ENCODE results near the gene CALHM1.
A peak's percentile ranks its signal among the peaks of the same experiment; 100 is the strongest.

CALHM1 gene

DNA sequence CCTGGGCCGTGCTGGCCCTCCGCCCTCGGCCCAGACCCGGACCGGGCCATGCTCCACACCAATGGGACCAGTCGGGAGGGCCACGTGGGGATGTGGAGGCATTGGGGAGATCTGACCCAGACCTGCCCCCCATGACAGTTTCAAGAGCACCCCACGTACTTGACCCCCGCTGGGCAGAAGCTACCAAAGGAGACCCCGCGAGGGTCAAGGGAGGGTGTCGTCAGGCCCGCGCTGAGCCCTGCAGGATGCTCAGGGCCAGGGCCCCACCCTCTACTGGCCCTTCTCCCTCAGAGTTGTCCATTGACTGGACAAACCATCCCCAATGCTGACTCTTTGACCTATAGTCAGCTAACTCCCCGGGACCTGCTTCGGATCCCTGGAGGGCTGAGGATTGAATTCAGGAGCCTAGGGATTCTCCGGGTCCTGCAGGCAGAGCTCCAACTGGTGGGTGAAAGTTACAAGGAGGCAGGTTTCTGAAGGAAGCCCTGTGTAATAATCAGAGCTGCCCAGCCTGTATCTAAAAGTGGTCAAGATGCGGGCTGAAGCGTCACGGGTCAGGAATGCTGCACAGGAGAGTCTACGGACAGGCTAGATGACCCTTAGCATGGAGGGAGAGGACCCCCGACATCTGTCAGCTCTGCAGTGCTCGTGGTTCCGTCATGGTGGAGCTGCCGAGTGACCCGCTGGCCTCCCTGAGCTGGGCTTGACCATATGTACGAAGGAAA lies 6.0 kb downstream of the CALHM1 start:
- no peak for DNase-seq

GRCh38 chr10:103451831-103452505 lies 6.7 kb downstream of the CALHM1 start, which contains the start of gene CALHM2:
CALHM2 (minus strand) TSS chr10:103452370; CDS start chr10:103449941, 2,429 bp downstream.
- peak; percentile 38 for DNase-seq

DNA sequence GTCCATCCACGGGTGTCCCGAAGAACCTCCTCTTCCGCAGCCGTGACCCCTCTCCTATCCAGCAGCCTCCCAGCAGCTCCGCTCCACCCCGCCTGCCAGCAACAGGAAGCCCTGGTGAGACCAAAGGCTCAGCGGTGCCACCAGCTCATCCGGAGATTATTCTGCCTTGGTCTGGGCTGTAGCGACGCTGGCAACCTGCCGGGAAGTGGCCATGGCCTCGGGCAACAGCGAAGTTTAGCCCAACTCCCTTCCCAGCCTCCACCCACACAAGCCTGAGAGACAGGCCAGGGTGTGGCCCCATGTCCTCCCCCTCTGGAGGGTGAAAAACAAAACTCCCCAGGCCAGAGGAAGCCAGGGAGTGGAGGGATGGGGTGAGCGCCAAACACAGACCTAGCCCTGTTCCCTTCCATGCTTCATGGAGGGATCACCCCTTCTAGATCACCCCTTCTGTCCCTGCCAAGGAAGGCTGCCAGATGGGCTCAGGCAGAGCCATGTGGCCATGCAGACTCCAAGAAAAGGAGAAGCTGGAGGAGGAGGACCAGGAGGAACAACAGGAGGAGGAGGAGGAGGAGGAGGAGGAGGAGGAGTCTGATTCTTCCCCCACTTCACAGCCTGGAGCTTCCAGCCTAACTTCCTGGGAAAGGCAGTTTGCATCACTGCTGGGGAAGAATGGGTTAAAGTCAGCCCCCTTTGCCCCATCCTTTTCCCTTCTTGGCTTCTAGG lies 7.4 kb downstream of the CALHM1 start:
- DNase-seq: peak; percentile 54

DNA sequence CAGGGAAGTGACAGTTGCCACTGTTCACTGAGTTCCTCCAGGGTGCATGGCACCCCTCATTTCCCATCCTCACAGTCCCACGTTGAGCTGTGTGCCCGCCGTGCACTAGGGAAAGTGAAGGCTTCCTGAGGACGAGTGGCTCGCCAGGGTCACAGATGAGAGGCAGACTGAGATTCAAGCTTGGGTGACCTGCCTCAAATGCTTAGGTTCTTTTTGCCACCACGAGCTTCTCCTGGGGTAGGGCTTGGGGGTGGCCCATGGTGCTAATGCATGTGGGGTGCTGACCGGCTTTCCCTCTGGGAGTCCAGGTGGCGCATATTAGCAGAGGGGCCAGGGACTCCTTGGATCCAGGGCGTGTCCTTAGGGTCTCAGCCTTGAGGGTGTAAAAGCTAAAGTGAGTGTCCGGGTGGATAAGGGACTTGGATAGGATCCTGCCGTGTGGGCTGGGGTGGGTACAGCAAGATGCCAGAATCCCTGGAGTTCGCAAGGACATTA lies 8.5 kb downstream of the CALHM1 start:
- no peak for DNase-seq

DNA sequence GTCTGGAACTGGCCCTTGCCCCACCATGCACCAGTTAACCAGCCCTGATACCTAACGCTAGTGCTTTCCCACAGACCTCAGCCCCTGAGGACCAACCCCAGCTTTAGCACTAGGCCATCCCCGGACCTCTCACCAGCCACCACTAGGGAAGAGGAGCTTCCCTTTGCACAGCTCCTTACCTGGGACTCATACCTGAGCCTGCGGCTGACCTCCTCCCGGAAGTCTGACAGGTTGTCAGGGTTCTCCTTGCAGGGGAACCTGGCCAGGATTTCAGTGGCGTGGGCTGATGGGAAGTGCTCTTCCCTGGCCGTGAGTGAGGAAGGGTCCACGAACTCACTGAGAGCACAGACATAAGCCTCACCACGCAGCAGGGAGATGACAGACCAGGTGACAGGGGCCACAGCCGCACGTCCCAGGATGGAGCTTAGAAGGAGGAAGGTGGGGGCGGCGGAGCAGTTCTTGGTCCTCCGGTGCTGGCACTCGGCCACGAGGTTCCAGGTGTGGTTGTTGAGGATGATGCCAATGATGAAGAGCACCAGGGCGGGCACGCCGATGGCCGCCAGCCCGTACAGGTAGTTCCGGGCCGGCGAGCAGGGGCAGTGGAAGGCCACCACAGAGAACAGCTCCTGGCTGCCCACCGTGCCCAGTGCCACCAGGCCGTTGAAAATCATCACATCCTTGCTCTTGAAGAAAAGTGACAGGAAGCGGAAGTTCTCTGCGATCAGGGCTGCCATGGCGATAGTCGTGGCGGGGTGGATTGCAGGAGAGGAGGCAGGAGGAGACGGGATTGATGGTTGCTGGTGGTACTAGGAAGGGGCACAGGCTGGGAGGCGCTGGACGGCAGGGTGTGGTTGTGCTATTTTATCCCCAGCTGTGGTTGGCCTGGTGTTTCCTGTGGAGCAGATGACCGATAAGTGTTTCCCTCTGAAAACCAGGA lies 9.2 kb downstream of the CALHM1 start:
- DNase-seq: peak; percentile 30

DNA sequence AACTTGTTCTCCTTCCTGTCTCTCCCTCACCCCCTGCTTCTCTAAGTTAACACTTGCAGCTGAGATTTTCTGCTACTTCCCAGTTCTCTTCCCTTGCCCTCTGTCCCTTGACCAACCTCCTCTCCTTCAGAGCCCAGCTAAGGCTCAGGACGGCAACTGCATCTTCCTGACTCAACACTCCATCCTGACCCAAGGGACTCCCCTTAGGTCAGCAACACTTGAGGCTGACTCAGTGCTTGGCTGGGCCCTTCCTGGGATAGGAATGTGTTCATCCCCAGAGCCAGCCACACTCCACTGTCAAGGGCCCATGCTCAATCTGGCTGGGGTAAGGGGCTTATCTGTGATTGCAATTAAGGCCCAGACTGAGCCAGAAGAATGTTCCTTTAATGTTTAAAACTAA lies 10.0 kb downstream of the CALHM1 start:
- no peak for DNase-seq

DNA sequence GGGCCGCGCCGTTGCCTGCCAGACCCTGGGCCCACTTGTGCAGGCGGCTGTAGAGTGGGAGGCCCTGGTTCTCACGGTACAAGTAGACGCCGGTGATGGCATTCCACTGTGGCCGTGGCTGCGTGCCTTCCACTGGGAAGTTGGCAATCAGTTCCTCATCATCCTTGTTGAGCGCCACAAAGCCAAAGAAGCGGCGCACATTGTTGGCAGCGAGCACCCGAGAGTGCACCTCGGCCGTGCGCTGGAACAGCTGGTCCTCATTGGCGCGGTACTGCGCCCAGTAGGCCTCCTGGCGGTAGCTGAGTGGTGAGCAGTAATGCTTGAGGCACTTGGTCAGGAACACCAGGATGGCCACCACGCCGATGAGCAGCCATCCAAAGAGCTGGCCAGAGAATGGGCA lies 11.5 kb downstream of the CALHM1 start:
- no peak for DNase-seq

DNA sequence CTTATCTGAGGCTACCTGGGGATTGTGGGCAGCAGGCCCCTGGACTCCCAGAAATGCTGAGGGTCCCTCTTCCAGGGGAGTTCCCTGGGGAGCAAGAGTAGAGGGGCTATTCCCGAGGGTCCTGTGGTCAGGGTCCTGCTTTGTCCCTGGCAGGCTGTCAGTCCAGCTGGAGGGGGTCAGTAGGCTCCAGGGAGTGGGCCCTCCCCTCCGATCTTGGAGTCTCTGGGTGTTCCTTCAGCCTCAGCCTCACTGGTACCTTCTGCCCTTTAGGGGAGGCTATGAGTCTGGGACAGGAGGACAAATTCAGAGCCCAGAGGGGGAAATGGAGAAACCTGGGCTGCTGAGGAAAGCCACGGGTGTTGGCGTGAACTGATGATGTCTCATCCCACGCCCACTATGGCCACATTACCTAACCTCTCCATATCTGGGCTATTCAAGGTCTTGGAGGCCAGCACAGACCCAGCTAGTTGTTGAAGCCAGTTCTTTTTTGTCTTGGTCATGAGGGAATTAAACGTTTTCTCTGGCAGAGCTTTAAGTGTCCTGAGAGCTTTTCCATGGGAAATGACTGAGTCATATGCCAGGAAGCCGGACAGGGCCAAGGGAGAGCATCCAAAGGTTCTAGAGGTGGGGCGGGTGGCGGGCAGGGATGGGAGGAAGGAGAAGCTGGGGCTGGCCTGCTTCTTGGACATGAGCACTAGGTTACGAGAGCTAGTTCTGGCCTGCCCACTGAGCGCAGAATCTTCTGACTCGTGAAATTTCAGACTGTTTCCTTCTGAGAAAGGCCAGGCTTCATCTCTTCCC lies 12.7 kb downstream of the CALHM1 start:
- DNase-seq: no peak

GRCh38 chr10:103445366-103445765 lies 13.3 kb downstream of the CALHM1 start:
- DNase-seq: no peak

- no peak for DNase-seq
Observed at GRCh38 chr10:103444478-103444877, 14.2 kb downstream of the CALHM1 start.

- no peak for DNase-seq
Observed at GRCh38 chr10:103443475-103444185, 15.1 kb downstream of the CALHM1 start.

DNA sequence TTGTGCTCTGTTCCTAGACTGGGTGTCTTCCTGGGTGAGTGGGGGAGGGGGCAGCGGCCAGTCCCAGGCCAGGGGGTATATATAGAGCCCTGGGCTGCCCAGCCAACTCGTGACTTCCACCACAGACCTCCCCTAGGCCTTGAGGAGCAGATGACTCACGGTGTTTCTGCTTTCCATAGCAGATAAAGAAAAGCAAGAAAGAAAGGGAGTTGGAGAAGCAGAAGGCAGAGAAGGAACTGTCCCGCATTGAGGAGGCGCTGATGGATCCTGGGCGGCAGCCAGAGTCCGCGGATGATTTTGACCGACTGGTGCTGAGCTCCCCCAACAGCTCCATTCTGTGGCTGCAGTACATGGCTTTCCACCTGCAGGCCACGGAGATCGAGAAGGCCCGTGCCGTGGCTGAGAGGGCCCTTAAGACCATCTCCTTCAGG lies 16.7 kb downstream of the CALHM1 start:
- DNase-seq: peak; percentile 84

GRCh38 chr10:103441611-103442010 lies 17.1 kb downstream of the CALHM1 start:
- DNase-seq: no peak

DNA sequence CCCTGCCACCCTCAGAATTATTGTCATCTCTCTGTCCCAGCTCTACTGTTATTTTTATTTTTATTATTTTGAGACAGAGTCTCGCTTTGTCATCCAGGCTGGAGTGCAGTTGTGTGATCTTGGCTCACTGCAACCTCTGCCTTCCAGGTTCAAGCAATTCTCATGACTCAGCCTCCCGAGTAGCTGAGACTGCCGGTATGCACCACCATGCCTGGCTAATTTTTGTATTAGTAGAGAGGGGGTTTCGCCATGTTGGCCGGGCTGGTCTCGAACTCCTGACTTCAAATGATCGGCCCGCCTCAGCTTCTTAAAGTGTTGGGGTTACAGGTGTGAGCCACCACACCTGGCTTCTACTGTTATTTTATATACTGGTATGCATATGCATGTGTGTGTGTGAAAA lies 17.5 kb downstream of the CALHM1 start:
- DNase-seq: no peak

DNA sequence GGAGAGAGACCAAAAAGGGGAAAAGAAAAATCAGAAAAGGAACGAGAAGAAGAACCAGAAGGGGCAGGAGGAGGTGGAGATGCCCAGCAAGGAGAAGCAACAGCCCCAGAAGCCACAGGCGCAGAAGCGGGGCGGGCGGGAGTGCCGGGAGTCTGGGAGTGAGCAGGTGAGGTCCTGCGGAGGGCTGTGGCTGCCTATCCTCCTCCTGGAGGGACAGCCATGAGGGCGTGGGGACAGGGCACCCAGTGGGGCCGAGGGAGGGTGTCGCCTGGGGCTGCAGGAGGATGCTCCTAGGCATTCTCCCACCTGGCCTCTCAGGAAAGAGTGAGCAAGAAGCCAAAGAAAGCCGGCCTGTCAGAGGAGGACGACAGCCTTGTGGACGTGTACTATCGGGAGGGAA lies 18.3 kb downstream of the CALHM1 start:
- DNase-seq: no peak

- DNase-seq: no peak
Observed at GRCh38 chr10:103439776-103440175, 18.9 kb downstream of the CALHM1 start.

GRCh38 chr10:103433858-103434257 lies 24.8 kb downstream of the CALHM1 start:
- peak; percentile 41 for DNase-seq

GRCh38 chr10:103431902-103432301 lies 26.8 kb downstream of the CALHM1 start:
- DNase-seq: no peak

GRCh38 chr10:103429647-103430046 lies 29.1 kb downstream of the CALHM1 start:
- DNase-seq: no peak

DNA sequence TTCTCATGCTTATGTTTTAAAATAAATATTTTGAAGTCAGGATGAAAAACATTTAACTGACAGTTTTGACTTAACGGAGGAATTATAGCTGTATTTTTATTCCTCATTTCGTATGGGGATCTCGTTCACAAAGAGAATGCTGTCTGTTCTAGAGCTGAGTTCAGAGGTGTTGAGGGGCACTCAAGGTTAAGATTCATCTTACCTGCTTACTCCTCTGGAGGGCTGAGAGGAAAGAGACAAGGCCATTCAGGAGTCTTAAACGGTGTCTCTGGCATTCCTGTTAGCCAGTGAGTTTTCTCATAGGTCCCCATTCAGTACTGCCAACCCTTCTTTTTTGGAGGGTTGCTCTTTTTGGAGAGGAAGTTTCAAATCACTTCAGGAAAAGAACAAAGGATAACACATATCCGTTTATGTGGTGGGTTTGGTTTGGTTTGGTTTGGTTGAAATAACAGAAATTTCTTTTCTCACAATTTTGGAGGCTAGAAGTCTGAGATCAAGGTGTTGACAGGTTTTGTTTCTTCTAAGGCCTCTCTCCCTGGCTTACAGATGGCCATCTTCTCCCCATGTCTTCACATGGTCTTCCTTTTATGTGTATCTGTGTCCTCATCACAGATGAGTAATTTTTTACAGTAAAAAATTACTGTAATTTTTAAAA lies 29.6 kb downstream of the CALHM1 start:
- no peak for DNase-seq

Measured in MV-4-11 (cell line).